HUDEP-2 (cell line): ENCODE data around the gene ZNF329.
A peak's percentile ranks its signal among the peaks of the same experiment; 100 is the strongest.
"Not testable (repeated sequence)": the region's sequence is repeated elsewhere in the genome, so short reads cannot be mapped to it uniquely, and the experiment has no call there.

ENCODE experiments used
- DNase-seq, 76 experiments: peaks; one replicate each; lab custom pipeline; 2025; ENCODE audit not compliant: unreplicated experiment in 76 of 76; lab: John Stamatoyannopoulos, UW

Gene ZNF329

GRCh38 chr19:58150328-58150921, at the start of gene ZNF329:
ZNF329 (minus strand) TSS chr19:58150789; CDS start chr19:58129503, 21,286 bp downstream.
- DNase-seq = peak in 74 of 76 experiments; percentile 30 to 93 (median 86)

GRCh38 chr19:58196901-58197616, 46.5 kb upstream of the ZNF329 start:
- DNase-seq = peak in 8 of 76 experiments; percentile 2 to 37 (median 10)

- peak in 4 of 76 experiments; percentile 50 to 77 (median 66) for DNase-seq
Observed at GRCh38 chr19:58183817-58184215, 33.2 kb upstream of the ZNF329 start.

GRCh38 chr19:58182989-58183816, 32.6 kb upstream of the ZNF329 start, which contains the start of gene ZNF274:
ZNF274 (plus strand) TSS chr19:58183061; CDS start chr19:58183966, 905 bp downstream.
- DNase-seq = peak; percentile 64 to 99 (median 94)

GRCh38 chr19:58182577-58182988, 32.0 kb upstream of the ZNF329 start:
- peak in 22 of 76 experiments; percentile 50 to 99 (median 96) for DNase-seq

- DNase-seq = peak in 73 of 76 experiments; percentile 7 to 87 (median 67)
Observed at GRCh38 chr19:58181902-58182576, 31.4 kb upstream of the ZNF329 start.

- no peak for DNase-seq
Observed at GRCh38 chr19:58170860-58171259, 20.3 kb upstream of the ZNF329 start.

GRCh38 chr19:58166708-58167280, 16.2 kb upstream of the ZNF329 start:
- DNase-seq = no peak

GRCh38 chr19:58166268-58166667, 15.7 kb upstream of the ZNF329 start:
- no peak for DNase-seq

- DNase-seq = no peak
Observed at GRCh38 chr19:58157045-58157728, 6.6 kb upstream of the ZNF329 start.

GRCh38 chr19:58154679-58155648, 4.4 kb upstream of the ZNF329 start:
- DNase-seq = peak in 70 of 76 experiments; percentile 6 to 98 (median 91)

GRCh38 chr19:58154287-58154678, 3.7 kb upstream of the ZNF329 start:
- DNase-seq = peak in 5 of 76 experiments; percentile 1 to 52 (median 27)

GRCh38 chr19:58153386-58153785, 2.8 kb upstream of the ZNF329 start:
- no peak for DNase-seq

GRCh38 chr19:58147475-58147874, 3.1 kb downstream of the ZNF329 start:
- not testable (repeated sequence) for DNase-seq

- DNase-seq = no peak
Observed at GRCh38 chr19:58145849-58146248, 4.7 kb downstream of the ZNF329 start.

GRCh38 chr19:58134244-58134643, 16.3 kb downstream of the ZNF329 start:
- DNase-seq = no peak

- no peak for DNase-seq
Observed at GRCh38 chr19:58129284-58129683, 21.3 kb downstream of the ZNF329 start.

- no peak for DNase-seq
Observed at GRCh38 chr19:58128041-58128685, 22.4 kb downstream of the ZNF329 start.
